ENCODE measurements around the gene KDM1B.

Gene KDM1B

GRCh38 chr6:18165751-18166150, 10.5 kb downstream of the KDM1B start:
- TF ChIP-seq TAF1 (IDR thresholded peaks at IDR 0.05; ENCODE audit: borderline replicate concordance, insufficient read depth, low read length) (no peak), REST (IDR thresholded peaks at IDR 0.05; ENCODE audit: insufficient read depth in 1 of 2, low read depth in 2 of 2, low read length in 2 of 2) (no peak), FOXP2 (optimal IDR thresholded peaks at IDR 0.05; ENCODE audit: borderline replicate concordance, extremely low read depth, extremely low read length, insufficient read depth) (no peak), SIN3A (IDR thresholded peaks at IDR 0.05; ENCODE audit: borderline replicate concordance, insufficient read depth, low read length) (no peak), POLR2AphosphoS5 (IDR thresholded peaks at IDR 0.05; ENCODE audit: low read depth, low read length) (no peak)

GRCh38 chr6:18166312-18167036, 11.3 kb downstream of the KDM1B start:
- no peak for TF ChIP-seq TAF1 (IDR thresholded peaks at IDR 0.05; ENCODE audit: borderline replicate concordance, insufficient read depth, low read length)
- TF ChIP-seq FOXP2 (optimal IDR thresholded peaks at IDR 0.05; ENCODE audit: borderline replicate concordance, extremely low read depth, extremely low read length, insufficient read depth): no peak
- no peak for TF ChIP-seq REST (IDR thresholded peaks at IDR 0.05; ENCODE audit: insufficient read depth in 1 of 2, low read depth in 2 of 2, low read length in 2 of 2)
- TF ChIP-seq SIN3A (IDR thresholded peaks at IDR 0.05; ENCODE audit: borderline replicate concordance, insufficient read depth, low read length): no peak
- TF ChIP-seq POLR2AphosphoS5 (IDR thresholded peaks at IDR 0.05; ENCODE audit: low read depth, low read length): no peak

GRCh38 chr6:18168264-18168663, 13.0 kb downstream of the KDM1B start:
- no peak for TF ChIP-seq TAF1 (IDR thresholded peaks at IDR 0.05; ENCODE audit: borderline replicate concordance, insufficient read depth, low read length)

- TF ChIP-seq POLR2AphosphoS5 (IDR thresholded peaks at IDR 0.05; ENCODE audit: low read depth, low read length) (no peak), FOXP2 (optimal IDR thresholded peaks at IDR 0.05; ENCODE audit: borderline replicate concordance, extremely low read depth, extremely low read length, insufficient read depth) (no peak), REST (IDR thresholded peaks at IDR 0.05; ENCODE audit: insufficient read depth in 1 of 2, low read depth in 2 of 2, low read length in 2 of 2) (no peak), TAF1 (IDR thresholded peaks at IDR 0.05; ENCODE audit: borderline replicate concordance, insufficient read depth, low read length) (no peak), SIN3A (IDR thresholded peaks at IDR 0.05; ENCODE audit: borderline replicate concordance, insufficient read depth, low read length) (no peak)
These were observed 16.6 kb downstream of the KDM1B start for GRCh38 chr6:18171871-18172270.

GRCh38 chr6:18177286-18177965, 22.2 kb downstream of the KDM1B start:
- TF ChIP-seq SIN3A (IDR thresholded peaks at IDR 0.05; ENCODE audit: borderline replicate concordance, insufficient read depth, low read length) (no peak), REST (IDR thresholded peaks at IDR 0.05; ENCODE audit: insufficient read depth in 1 of 2, low read depth in 2 of 2, low read length in 2 of 2) (no peak), TAF1 (IDR thresholded peaks at IDR 0.05; ENCODE audit: borderline replicate concordance, insufficient read depth, low read length) (no peak), FOXP2 (optimal IDR thresholded peaks at IDR 0.05; ENCODE audit: borderline replicate concordance, extremely low read depth, extremely low read length, insufficient read depth) (no peak), POLR2AphosphoS5 (IDR thresholded peaks at IDR 0.05; ENCODE audit: low read depth, low read length) (no peak)
